CD4-positive, alpha-beta memory T cell (primary cell): ENCODE data around the gene CLUH. TPM values are rescaled to one million over a fixed set of nuclear protein-coding genes. Genes with fewer than 3 reads are reported as not detected.

Experiments used
- CTCF ChIA-PET: fragments of 350-600 bp; sonication (Branson Sonifier 250); formaldehyde crosslinking; loops from one replicate; lab custom pipeline; 2021; ENCODE audit warnings: inconsistent platforms; ENCODE audit not compliant: partially characterized antibody; lab: Charles Lee
- POLR2A ChIA-PET: fragments of 350-600 bp; sonication (Branson Sonifier 250); formaldehyde crosslinking; loops from one replicate; lab custom pipeline; 2021; ENCODE audit not compliant: partially characterized antibody; lab: Charles Lee
- DNase-seq, 5 donors: peaks; one replicate each; pipeline versions ENCODE4 v3.0.0 to v3.0.0-alpha.2; 2020 to 2022; ENCODE audit warnings: mixed read lengths in 1 of 5
- H3K27ac ChIP-seq: one replicate; pipeline ENCODE4 v1.7.0; 2013; ENCODE audit warnings: low read depth, low read length
- H3K27me3 ChIP-seq: 2 replicates; pipeline ENCODE4 v1.7.0; 2013; ENCODE audit warnings: mild to moderate bottlenecking, low read length, moderate library complexity; ENCODE audit not compliant: insufficient read depth
- H3K36me3 ChIP-seq: 2 replicates; pipeline ENCODE4 v1.7.0; 2013; ENCODE audit warnings: mild to moderate bottlenecking, low read length, moderate library complexity; ENCODE audit not compliant: insufficient read depth
- H3K4me1 ChIP-seq: 2 replicates; pipeline ENCODE4 v1.7.0; 2013; ENCODE audit warnings: mild to moderate bottlenecking, low read length, moderate library complexity; ENCODE audit not compliant: insufficient read depth
- H3K4me3 ChIP-seq, 2 donors: one replicate each; pipeline ENCODE4 v1.7.0; 2013; ENCODE audit warnings: low read length in 2 of 2, mild to moderate bottlenecking in 1 of 2
- H3K9me3 ChIP-seq, 2 donors: one replicate each; pipeline ENCODE4 v1.7.0; 2013; ENCODE audit warnings: low read length in 2 of 2, control low read depth in 1 of 2; ENCODE audit not compliant: control insufficient read depth in 1 of 2
- H3K27ac Mint-ChIP-seq, 7 donors: one replicate each; pipeline ENCODE4 v1.8.0; 2020 to 2021; ENCODE audit warnings: mixed read lengths in 7 of 7, mild to moderate bottlenecking in 6 of 7, inconsistent platforms in 3 of 7, moderate library complexity in 3 of 7
- H3K27me3 Mint-ChIP-seq, 2 donors: one replicate each; pipeline ENCODE4 v1.8.0; 2020 to 2021; ENCODE audit warnings: mixed read lengths in 2 of 2
- H3K36me3 Mint-ChIP-seq, 2 donors: one replicate each; pipeline ENCODE4 v1.8.0; 2020 to 2021; ENCODE audit warnings: mixed read lengths in 2 of 2, inconsistent platforms in 1 of 2, mild to moderate bottlenecking in 1 of 2
- H3K4me1 Mint-ChIP-seq, 4 donors: one replicate each; pipeline ENCODE4 v1.8.0; 2020 to 2021; ENCODE audit warnings: mixed read lengths in 4 of 4, mild to moderate bottlenecking in 1 of 4
- H3K4me3 Mint-ChIP-seq, 8 donors: one replicate each; pipeline ENCODE4 v1.8.0; 2020 to 2021; ENCODE audit warnings: mixed read lengths in 8 of 8, mild to moderate bottlenecking in 7 of 8, moderate library complexity in 6 of 8, inconsistent platforms in 3 of 8
- H3K9me3 Mint-ChIP-seq, 8 donors: one replicate each; pipeline ENCODE4 v1.8.0; 2020 to 2021; ENCODE audit warnings: mixed read lengths in 8 of 8, mild to moderate bottlenecking in 5 of 8, inconsistent platforms in 3 of 8, moderate library complexity in 1 of 8
- intact Hi-C: fragments of 100-400 bp; cut with micrococcal nuclease; formaldehyde crosslinking; loops from one replicate; pipeline ENCODE4 v1.15.1; 2023
- polyA plus RNA-seq, 2 donors: library from polyadenylated mRNA; unstranded; fragments of 300-500 nt; fragmentation: Illumina TruSeq; gene quantifications; one replicate each; pipeline ENCODE4 v1.2.3, GENCODE V29; 2021
- total RNA-seq, 2 experiments: library from RNA; stranded (reverse); gene quantifications; one replicate each; pipeline ENCODE4 v1.2.3, GENCODE V29; 2021

The CLUH gene
- total and polyA plus RNA-seq, 4 experiments from 2014 or later = 5.5 to 44.1 (median 29.1) TPM

DNA sequence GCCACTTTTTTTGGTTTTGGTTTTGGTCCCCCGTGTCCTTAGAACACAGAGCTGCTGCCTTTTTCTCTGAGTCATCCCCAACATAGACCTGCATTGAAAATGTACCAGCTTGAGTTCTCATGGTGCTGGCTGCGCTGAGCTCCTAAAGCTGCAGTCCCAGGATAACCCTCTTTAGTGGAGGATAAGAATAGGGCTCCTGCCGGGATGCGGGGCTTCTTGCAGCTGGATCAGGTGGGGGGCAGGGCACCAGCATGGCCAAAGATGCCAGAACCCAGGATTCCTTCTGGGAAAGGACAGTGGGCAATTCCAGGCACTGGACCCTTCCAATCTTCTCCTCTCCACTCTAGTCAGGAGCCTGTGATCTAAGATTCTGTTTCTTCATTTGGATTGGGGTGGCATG lies 8.3 kb upstream of the CLUH start:
- no peak overlapping the region for H3K4me3 ChIP-seq
- POLR2A ChIA-PET = no interaction called here
- H3K9me3 ChIP-seq = no peaks in the 10 kb centered on the region
- peaks cover 2% of the 10 kb centered on the region for H3K4me1 ChIP-seq
- no peak for DNase-seq
- H3K36me3 Mint-ChIP-seq = no peaks in the 10 kb centered on the region
- no peaks in the 10 kb centered on the region for H3K27me3 ChIP-seq
- peaks cover 0 to 1% of the 10 kb centered on the region in 2 donors for H3K27me3 Mint-ChIP-seq
- CTCF ChIA-PET = no interaction called here
- intact Hi-C loops = no loop called here
- H3K9me3 Mint-ChIP-seq = no peaks in the 10 kb centered on the region
- H3K27ac ChIP-seq = no peak overlapping the region
- H3K4me1 Mint-ChIP-seq = no peaks in the 10 kb centered on the region
- H3K4me3 Mint-ChIP-seq = no peak overlapping the region
- no peak overlapping the region for H3K27ac Mint-ChIP-seq
- no peaks in the 10 kb centered on the region for H3K36me3 ChIP-seq

DNA sequence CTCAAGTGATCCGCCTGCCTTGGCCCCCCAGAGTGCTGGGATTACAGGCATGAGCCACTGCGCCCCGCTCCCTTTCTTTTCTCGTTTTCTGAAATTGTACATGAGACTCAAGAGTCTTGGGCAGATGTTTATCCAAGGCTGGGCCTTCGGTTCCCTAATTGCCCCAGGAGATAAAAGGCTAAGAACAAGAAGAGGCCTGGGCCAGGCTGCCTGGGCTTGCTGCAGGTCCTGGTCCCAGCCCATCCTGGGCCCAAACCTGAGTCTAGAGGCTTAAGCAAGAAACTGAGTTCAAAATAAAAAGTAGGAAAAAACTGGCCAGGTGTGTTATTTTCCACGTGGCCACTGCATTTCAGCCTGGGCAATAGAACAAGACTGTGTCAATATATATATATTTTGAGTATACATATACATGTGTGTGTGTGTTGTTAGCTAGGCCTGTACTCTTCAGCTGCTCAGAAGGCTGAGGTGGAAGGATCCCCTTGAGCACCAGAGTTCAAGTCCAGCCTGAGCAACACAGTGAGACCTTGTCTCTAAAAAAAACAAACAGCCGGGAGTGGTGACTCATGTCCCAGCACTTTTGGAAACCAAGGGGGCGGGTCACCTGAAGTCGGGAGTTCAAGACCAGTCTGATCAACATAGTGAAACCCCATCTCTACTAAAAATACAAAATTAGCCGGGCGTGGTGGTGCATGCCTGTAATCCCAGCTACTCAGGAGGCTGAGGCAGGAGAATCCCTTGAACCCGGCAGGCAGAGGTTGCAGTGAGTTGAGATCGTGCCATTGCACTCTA lies 6.8 kb upstream of the CLUH start:
- Histone ChIP-seq H3K9me3 (no peaks in the 10 kb centered on the region), H3K4me1 (no peaks in the 10 kb centered on the region), H3K4me3 (no peak overlapping the region), H3K36me3 (no peaks in the 10 kb centered on the region), H3K27me3 (no peaks in the 10 kb centered on the region), H3K27ac (no peak overlapping the region)
- Mint-ChIP-seq H3K36me3 (no peaks in the 10 kb centered on the region), H3K9me3 (no peaks in the 10 kb centered on the region), H3K27ac (no peak overlapping the region), H3K27me3 (no peaks in the 10 kb centered on the region), H3K4me3 (no peak overlapping the region), H3K4me1 (no peaks in the 10 kb centered on the region)
- intact Hi-C loops = no loop called here
- ChIA-PET POLR2A (no interaction called here), CTCF (no interaction called here)
- DNase-seq = no peak

DNA sequence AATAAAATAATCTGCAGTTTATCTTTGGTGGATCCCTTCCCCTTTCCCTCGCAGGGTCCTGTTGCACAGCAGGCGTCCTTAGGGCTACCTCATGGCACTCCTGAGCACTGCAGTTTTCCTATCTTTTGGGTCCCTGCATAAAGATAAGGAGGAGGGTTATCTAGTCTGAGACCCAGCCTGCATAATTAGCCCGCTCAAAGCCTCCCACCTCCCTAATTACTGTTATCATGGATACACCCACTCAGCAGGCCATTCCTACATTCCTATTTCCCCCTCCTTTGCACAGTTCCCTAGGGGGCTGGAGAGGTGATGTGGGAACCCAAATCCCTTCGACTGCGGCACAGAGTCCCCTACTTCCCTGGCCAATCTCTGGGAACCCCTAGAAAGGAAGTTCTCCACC lies 5.1 kb upstream of the CLUH start:
- no peak overlapping the region for H3K27ac Mint-ChIP-seq
- H3K9me3 Mint-ChIP-seq = no peaks in the 10 kb centered on the region
- no peaks in the 10 kb centered on the region for H3K27me3 Mint-ChIP-seq
- intact Hi-C loops = no loop called here
- H3K36me3 Mint-ChIP-seq = no peaks in the 10 kb centered on the region
- no peak for DNase-seq
- no peak overlapping the region for H3K4me3 Mint-ChIP-seq
- peaks cover 8% of the 10 kb centered on the region for H3K4me1 ChIP-seq
- no peaks in the 10 kb centered on the region for H3K36me3 ChIP-seq
- ChIA-PET CTCF (no interaction called here), POLR2A (no interaction called here)
- no peaks in the 10 kb centered on the region for H3K27me3 ChIP-seq
- no peak overlapping the region for H3K27ac ChIP-seq
- H3K4me1 Mint-ChIP-seq = peaks cover 4 to 11% (median 8%) of the 10 kb centered on the region in 4 donors
- no peak overlapping the region for H3K4me3 ChIP-seq
- no peaks in the 10 kb centered on the region for H3K9me3 ChIP-seq

DNA sequence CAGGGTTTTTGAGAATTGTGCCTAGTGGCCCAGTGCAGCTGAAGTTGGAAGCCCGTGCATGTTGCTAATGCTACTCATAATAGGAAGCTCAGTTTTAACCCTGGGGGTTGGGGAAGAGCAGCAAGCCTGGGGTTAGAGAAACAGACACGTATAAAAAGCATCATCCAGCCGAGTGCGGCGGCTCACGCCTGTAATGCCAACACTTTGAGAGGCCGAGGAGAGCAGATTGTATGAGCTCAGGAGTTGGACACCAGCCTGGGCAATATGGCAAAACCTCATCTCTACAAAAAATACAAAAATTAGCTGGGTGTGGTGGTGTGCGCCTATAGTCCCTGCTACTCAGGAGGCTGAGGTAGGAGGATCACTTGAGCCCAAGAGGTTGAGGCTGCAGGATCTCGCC lies 2.3 kb upstream of the CLUH start:
- H3K27me3 ChIP-seq = no peaks in the 10 kb centered on the region
- H3K27ac Mint-ChIP-seq = peak overlapping the region in 4 of 7 donors; percentile 25 to 68 (median 40)
- no peak overlapping the region for H3K4me3 ChIP-seq
- peak overlapping the region in 2 of 8 donors; percentile 24 to 54 for H3K4me3 Mint-ChIP-seq
- no peaks in the 10 kb centered on the region for H3K36me3 ChIP-seq
- CTCF ChIA-PET = no interaction called here
- POLR2A ChIA-PET = no interaction called here
- peaks cover 28% of the 10 kb centered on the region for H3K4me1 ChIP-seq
- H3K4me1 Mint-ChIP-seq = peaks cover 20 to 33% (median 27%) of the 10 kb centered on the region in 4 donors
- intact Hi-C loops = loop anchor here (5.0 kb wide), 1 partner anchor 103 kb away; no protein-coding TSS in a partner anchor
- H3K27ac ChIP-seq = no peak overlapping the region
- no peaks in the 10 kb centered on the region for H3K9me3 ChIP-seq
- DNase-seq = no peak
- no peaks in the 10 kb centered on the region for H3K9me3 Mint-ChIP-seq
- H3K27me3 Mint-ChIP-seq = no peaks in the 10 kb centered on the region
- peaks cover 0 to 4% of the 10 kb centered on the region in 2 donors for H3K36me3 Mint-ChIP-seq

DNA sequence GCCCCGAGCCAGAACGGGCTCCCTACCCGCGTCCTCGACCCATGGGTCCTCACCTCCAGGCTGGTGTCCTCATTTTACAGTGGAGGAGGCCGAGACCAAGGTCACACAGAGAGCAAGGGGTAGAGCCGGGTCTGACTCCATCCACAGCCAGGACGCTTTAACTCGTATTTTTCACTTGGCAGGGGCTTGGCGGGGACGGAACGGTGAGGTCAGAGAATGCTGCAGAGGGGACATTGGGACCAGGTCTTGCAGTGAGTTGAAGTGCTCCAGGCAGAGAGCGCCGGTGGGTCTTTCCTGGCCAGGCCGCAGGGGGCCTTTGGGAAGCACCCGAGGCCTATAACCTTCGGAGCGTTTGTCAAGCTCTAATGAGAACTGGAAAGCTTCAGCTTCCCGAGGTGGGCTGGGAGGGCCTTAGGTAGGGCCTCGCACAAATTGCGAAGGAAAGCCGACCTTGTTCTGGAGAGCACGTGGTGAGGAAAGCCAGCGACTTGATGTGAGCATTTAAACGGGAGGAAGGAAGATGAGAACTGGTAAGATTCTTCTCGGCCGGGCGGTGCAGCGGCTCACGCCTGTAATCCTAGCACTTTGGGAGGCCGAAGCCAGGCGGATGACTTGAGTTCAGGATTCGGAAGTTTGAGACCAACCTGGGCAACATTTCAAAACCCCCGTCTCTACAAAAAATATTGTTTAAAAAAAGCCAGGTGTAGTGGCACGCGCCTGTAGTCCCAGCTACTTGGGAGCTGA lies 908 bp upstream of the CLUH start:
- CTCF ChIA-PET = no interaction called here
- H3K4me1 Mint-ChIP-seq = peaks cover 23 to 42% (median 33%) of the 10 kb centered on the region in 4 donors
- H3K36me3 Mint-ChIP-seq = peaks cover 0 to 4% of the 10 kb centered on the region in 2 donors
- no peaks in the 10 kb centered on the region for H3K27me3 Mint-ChIP-seq
- no peaks in the 10 kb centered on the region for H3K27me3 ChIP-seq
- H3K27ac ChIP-seq = peak overlapping the region; percentile 62
- DNase-seq = no peak
- no peaks in the 10 kb centered on the region for H3K36me3 ChIP-seq
- H3K4me3 Mint-ChIP-seq = peak overlapping the region; percentile 77 to 89 (median 82)
- intact Hi-C loops = loop anchor here (5.0 kb wide), 1 partner anchor 105 kb away; no protein-coding TSS in a partner anchor
- peak overlapping the region; percentile 69 to 77 for H3K4me3 ChIP-seq
- POLR2A ChIA-PET = interaction anchor here (1.0 to 1.1 kb wide), 2 partner anchors 12 to 102 kb away, joined by 3 to 5 read pairs; no protein-coding TSS in a partner anchor
- no peaks in the 10 kb centered on the region for H3K9me3 Mint-ChIP-seq
- peak overlapping the region in 5 of 7 donors; percentile 59 to 93 (median 74) for H3K27ac Mint-ChIP-seq
- no peaks in the 10 kb centered on the region for H3K9me3 ChIP-seq
- peaks cover 40% of the 10 kb centered on the region for H3K4me1 ChIP-seq

DNA sequence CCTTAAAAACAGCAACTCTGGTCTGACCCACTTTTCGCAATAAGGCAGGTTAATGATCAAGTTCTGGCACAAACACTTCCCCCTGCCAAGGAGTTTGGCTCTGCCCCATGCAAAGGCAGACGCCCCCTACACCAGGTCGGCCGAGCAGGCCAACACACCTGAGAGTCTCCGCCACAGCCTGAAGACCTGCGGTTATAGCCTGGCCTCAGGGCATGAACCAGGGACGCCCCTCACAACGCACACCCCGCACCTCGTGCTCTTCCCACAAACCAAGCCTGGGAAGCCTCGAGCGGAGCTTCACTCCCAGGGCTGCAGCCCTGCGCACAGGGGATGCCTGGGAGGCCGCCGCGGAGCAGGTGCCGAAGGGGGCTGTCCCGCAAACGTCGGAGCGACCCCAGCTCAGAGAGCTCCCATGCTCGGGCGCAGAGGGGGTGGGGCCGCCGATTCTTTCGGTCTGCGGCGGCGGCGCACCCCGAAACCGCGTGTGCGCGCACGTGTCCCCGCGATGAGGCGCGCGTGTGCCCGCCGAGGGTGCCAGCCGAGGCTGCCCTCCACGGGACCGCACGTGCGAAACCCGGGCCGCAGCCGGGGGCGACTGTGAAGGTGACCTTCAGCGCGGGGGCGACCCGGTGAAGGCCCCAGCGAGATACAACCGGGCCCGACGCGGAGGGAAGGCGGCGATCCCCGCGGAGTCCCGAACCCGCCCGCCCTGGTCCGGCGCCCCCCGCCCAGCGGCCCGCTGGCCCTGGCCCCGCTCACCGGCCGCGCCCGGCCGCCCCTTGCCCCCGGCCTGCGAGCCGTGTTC lies 559 bp downstream of the CLUH start:
- Histone ChIP-seq H3K4me3 (peak overlapping the region; percentile 69 to 77), H3K27me3 (no peaks in the 10 kb centered on the region), H3K4me1 (peaks cover 40% of the 10 kb centered on the region), H3K27ac (peak overlapping the region; percentile 20), H3K9me3 (no peaks in the 10 kb centered on the region), H3K36me3 (no peaks in the 10 kb centered on the region)
- intact Hi-C loops = loop anchor here (1.0 to 5.0 kb wide), 4 partner anchors 106 to 408 kb away; partner anchors contain the start of genes METTL16, PAFAH1B1, SMG6 and SRR
- Mint-ChIP-seq H3K4me1 (peaks cover 23 to 44% (median 35%) of the 10 kb centered on the region in 4 donors), H3K4me3 (peak overlapping the region; percentile 85 to 92 (median 88)), H3K36me3 (peaks cover 0 to 4% of the 10 kb centered on the region in 2 donors), H3K9me3 (no peaks in the 10 kb centered on the region), H3K27me3 (no peaks in the 10 kb centered on the region), H3K27ac (peak overlapping the region; percentile 77 to 92 (median 90))
- ChIA-PET POLR2A (interaction anchor here (1.2 to 1.5 kb wide), 3 partner anchors 9 to 117 kb away, joined by 3 to 7 read pairs (median 4); partner anchors contain the start of gene PAFAH1B1), CTCF (interaction anchor here (0.6 kb wide), 1 partner anchor 224 kb away, joined by 4 read pairs; no protein-coding TSS in a partner anchor)
- peak in 3 of 5 donors; percentile 29 to 34 (median 34) for DNase-seq
